ENCODE measurements around the gene COQ8A. TPM values are rescaled to one million over a fixed set of nuclear protein-coding genes. Genes with fewer than 3 reads are reported as not detected.

COQ8A gene
- total RNA-seq, 2 donors from 2014 or later, result 61.8 to 66.1 TPM

DNA sequence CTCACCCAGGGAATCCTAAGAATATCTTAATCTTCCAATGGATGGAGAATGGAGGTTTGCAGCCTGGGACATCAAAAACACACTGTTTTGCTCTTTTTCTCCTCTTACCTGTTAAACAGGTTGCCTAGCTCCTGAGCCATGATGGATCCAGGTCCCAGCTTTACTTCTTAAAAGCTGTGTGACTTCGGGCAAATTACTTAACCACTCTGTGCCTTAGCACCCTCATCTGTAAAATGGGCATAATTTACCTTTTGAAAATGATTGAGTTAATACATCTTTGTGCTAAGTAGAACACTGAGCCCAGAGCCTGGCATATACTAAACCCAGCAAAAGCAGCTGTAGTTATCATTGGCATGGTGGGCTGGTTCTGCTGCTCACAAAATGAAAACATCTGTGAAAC lies 10.2 kb downstream of the COQ8A start:
- no peaks in the 10 kb centered on the region for H3K27me3 ChIP-seq (replicated peaks; ENCODE audit: insufficient read depth)
- no peaks in the 10 kb centered on the region for H3K9me3 ChIP-seq
- no peak overlapping the region for H3K27ac ChIP-seq
- intact Hi-C loops (cut with DNase I), result no loop called here
- H3K4me1 ChIP-seq (replicated peaks), result no peaks in the 10 kb centered on the region
- H3K36me3 ChIP-seq, result no peaks in the 10 kb centered on the region
- no peak for TF ChIP-seq POLR2A (IDR thresholded peaks at IDR 0.05)
- TF ChIP-seq, protein P1, sequence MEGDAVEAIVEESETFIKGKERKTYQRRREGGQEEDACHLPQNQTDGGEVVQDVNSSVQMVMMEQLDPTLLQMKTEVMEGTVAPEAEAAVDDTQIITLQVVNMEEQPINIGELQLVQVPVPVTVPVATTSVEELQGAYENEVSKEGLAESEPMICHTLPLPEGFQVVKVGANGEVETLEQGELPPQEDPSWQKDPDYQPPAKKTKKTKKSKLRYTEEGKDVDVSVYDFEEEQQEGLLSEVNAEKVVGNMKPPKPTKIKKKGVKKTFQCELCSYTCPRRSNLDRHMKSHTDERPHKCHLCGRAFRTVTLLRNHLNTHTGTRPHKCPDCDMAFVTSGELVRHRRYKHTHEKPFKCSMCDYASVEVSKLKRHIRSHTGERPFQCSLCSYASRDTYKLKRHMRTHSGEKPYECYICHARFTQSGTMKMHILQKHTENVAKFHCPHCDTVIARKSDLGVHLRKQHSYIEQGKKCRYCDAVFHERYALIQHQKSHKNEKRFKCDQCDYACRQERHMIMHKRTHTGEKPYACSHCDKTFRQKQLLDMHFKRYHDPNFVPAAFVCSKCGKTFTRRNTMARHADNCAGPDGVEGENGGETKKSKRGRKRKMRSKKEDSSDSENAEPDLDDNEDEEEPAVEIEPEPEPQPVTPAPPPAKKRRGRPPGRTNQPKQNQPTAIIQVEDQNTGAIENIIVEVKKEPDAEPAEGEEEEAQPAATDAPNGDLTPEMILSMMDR (IDR thresholded peaks at IDR 0.05), result no peak
- no peak for TF ChIP-seq POLR2AphosphoS5 (IDR thresholded peaks at IDR 0.05)
- WGBS, result 100% methylated on average over 1 of the region's 1 CpG
- DNase-seq (ENCODE audit: low spot score), result no peak
- no peak overlapping the region for H3K4me3 ChIP-seq

DNA sequence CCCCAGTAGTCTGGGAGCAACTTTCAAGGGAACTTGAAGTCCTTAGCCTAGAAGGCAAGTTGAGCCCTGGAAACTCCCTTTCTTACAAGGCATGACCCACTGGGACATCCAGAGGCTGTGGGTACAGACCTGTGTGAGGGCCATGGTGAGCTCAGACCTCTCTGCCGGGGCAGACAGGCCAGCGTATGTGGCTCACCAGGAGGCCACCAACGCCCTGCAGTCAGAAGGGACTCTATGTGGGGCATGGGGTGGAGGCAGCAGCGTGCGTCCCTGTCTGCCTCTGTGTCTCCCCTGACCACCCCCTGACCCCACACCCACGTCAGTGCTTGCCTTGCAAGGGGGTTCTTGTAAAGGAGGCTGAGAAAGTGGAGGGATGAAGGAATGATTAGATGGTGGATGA lies 10.8 kb downstream of the COQ8A start:
- TF ChIP-seq, protein P1 (IDR thresholded peaks at IDR 0.05), result no peak
- no peak for TF ChIP-seq POLR2AphosphoS5 (IDR thresholded peaks at IDR 0.05)
- no peak for TF ChIP-seq POLR2A (IDR thresholded peaks at IDR 0.05)
- intact Hi-C loops (cut with DNase I), result no loop called here
- no peaks in the 10 kb centered on the region for H3K4me1 ChIP-seq (replicated peaks)
- no peaks in the 10 kb centered on the region for H3K9me3 ChIP-seq
- no peaks in the 10 kb centered on the region for H3K27me3 ChIP-seq (replicated peaks; ENCODE audit: insufficient read depth)
- DNase-seq (ENCODE audit: low spot score), result no peak
- no peaks in the 10 kb centered on the region for H3K36me3 ChIP-seq
- 74% methylated on average over 6 of the region's 6 CpGs for WGBS
- H3K4me3 ChIP-seq, result no peak overlapping the region
- no peak overlapping the region for H3K27ac ChIP-seq

DNA sequence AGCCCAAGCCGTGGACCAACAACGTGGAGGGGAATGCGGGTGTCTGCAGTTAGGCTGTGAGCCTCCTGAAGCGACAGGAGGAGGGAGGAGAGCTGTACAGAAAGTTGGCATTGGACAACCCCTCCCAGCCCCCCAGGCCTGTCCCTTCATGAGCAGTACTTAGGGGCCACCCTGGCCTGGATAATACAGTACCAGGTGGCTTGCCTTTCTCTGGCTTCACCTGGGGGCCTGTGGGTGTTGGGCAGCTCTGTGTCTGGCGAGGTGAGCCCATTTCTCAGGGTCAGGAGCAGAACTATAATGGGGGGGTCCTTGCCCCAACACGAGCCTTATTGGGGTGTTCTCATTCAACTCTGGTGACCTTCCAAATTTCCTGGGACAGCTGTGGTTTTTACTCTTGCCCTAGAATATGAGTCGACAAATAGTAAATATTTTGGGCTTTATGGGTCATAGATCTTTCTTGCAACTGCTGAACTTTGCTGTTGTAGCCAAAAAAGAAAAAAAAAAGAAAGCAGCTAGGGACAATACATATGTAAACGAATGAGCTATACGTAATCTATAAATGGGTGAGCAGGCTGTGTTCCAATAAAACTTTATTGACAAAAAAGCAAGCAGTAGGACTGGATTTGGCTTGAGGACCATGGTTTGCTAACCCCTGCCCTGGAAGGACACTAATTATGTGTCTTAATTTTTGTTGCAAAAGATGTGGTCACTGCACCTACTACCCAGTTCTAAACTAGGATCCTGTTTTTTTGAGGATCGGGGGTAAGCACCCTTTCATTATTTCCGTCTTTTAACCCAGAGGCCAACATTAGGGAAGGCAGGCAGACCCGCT lies 11.4 kb downstream of the COQ8A start:
- H3K27me3 ChIP-seq (replicated peaks; ENCODE audit: insufficient read depth), result no peaks in the 10 kb centered on the region
- H3K4me1 ChIP-seq (replicated peaks), result no peaks in the 10 kb centered on the region
- TF ChIP-seq POLR2AphosphoS5 (IDR thresholded peaks at IDR 0.05) (no peak), POLR2A (IDR thresholded peaks at IDR 0.05) (no peak)
- TF ChIP-seq, protein P1 (IDR thresholded peaks at IDR 0.05), result no peak
- WGBS, result 82% methylated on average over 12 of the region's 12 CpGs
- no peaks in the 10 kb centered on the region for H3K36me3 ChIP-seq
- no peak overlapping the region for H3K27ac ChIP-seq
- H3K9me3 ChIP-seq, result no peaks in the 10 kb centered on the region
- no peak for DNase-seq (ENCODE audit: low spot score)
- H3K4me3 ChIP-seq, result no peak overlapping the region
- intact Hi-C loops (cut with DNase I), result no loop called here

DNA sequence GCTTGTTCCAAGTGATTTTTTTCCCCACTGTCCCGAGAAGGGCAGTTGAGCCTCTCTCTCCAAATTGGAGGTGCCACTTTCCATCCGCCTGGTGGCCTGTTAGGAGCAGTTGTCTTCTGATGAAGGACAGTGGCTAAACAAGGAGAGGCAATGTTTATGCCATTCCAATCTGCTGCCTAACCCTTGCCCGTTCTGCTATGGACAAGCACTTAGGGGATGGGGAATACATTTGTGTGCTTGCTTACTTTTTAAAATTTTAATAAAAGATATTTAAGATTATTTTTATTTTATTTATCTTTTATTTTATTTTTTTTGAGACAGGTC lies 12.0 kb downstream of the COQ8A start:
- Histone ChIP-seq H3K9me3 (no peaks in the 10 kb centered on the region), H3K36me3 (no peaks in the 10 kb centered on the region), H3K27ac (no peak overlapping the region), H3K4me1 (replicated peaks) (no peaks in the 10 kb centered on the region), H3K27me3 (replicated peaks; ENCODE audit: insufficient read depth) (no peaks in the 10 kb centered on the region), H3K4me3 (no peak overlapping the region)
- DNase-seq (ENCODE audit: low spot score), result no peak
- 94% methylated on average over 3 of the region's 3 CpGs for WGBS
- TF ChIP-seq, protein P1 (IDR thresholded peaks at IDR 0.05), result no peak
- TF ChIP-seq POLR2A (IDR thresholded peaks at IDR 0.05) (no peak), POLR2AphosphoS5 (IDR thresholded peaks at IDR 0.05) (no peak)
- intact Hi-C loops (cut with DNase I), result no loop called here

DNA sequence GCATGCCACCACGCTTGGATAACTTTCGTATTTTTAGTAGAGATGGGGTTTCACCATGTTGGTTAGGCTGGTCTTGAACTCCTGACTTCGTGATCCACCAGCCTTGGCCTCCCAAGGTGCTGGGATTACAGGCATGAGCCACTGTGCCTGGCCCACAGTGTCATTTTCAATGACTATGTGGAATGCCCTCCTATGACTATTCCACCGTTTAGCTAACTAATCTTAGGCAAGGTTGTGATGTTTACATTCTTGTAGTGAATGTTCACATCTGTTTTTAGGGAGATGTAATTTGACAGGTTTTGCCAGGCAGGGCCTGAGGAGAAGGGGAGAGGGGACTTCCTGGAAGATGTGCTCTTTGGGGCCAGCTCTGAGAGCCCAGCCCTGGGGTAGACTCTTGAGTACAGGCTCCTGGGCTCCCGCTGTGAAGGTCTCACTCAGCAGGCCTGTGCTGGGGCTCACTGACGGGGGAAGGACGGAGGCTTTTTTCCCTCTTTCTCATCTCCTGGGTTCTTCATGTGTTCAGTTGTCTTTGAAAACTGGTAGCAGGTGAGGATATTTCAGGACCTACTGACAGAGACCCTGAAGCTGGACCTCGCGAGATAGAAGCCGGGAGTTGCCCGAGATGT lies 13.2 kb downstream of the COQ8A start:
- no peaks in the 10 kb centered on the region for H3K4me1 ChIP-seq (replicated peaks)
- WGBS, result 91% methylated on average over 11 of the region's 11 CpGs
- intact Hi-C loops (cut with DNase I), result no loop called here

More for the DNA sequence above, 13.2 kb downstream of the COQ8A start:
- Histone ChIP-seq H3K4me3 (no peak overlapping the region), H3K9me3 (no peaks in the 10 kb centered on the region), H3K27ac (no peak overlapping the region), H3K27me3 (replicated peaks; ENCODE audit: insufficient read depth) (no peaks in the 10 kb centered on the region), H3K36me3 (no peaks in the 10 kb centered on the region)
- no peak for DNase-seq (ENCODE audit: low spot score)
- TF ChIP-seq, protein P1 (IDR thresholded peaks at IDR 0.05), result no peak
- TF ChIP-seq POLR2A (IDR thresholded peaks at IDR 0.05), result no peak
- no peak for TF ChIP-seq POLR2AphosphoS5 (IDR thresholded peaks at IDR 0.05)

Measured in prostate gland (tissue), 2 donors.